ENCODE measurements around the gene NBL1. TPM values are rescaled to one million over a fixed set of nuclear protein-coding genes. Genes with fewer than 3 reads are reported as not detected.
A peak's percentile ranks its signal among the peaks of the same experiment; 100 is the strongest.

The NBL1 gene
- total and polyA plus RNA-seq, 9 of the 15 experiments (the other 6 are each of a cell fraction or from before 2014, with no cell fraction given): 0.10 to 3.7 (median 1.8) TPM; not detected in 1

GRCh38 chr1:19596714-19597495, 47.2 kb upstream of the NBL1 start (continued):
- TF ChIP-seq SLC30A9 (CRISPR knock-in tag; IDR thresholded peaks at IDR 0.05) (no peak), NFIX (CRISPR knock-in tag; IDR thresholded peaks at IDR 0.05; ENCODE audit: low read depth) (no peak), MTA2 (IDR thresholded peaks at IDR 0.05; ENCODE audit: low read depth) (no peak), ETV1 (tag; conservative IDR thresholded peaks at IDR 0.05; ENCODE audit: low read depth) (peak; percentile 78), ZNF143 (CRISPR knock-in tag; IDR thresholded peaks at IDR 0.05) (0 out of 2 replicates have a peak, but pooled peaks have one; percentile 51), CREBBP (IDR thresholded peaks at IDR 0.05; ENCODE audit: low read depth, low read length) (no peak), SMARCA5 (IDR thresholded peaks at IDR 0.05) (no peak), LCOR (CRISPR knock-in tag; IDR thresholded peaks at IDR 0.05) (peak; percentile 33; the same call in 1 of the 2 replicates), RBFOX2 (IDR thresholded peaks at IDR 0.05; ENCODE audit: low read depth, low read length) (peak; percentile 99), ZNF507 (tag; conservative IDR thresholded peaks at IDR 0.05) (no peak), NR1H2 (CRISPR knock-in tag; IDR thresholded peaks at IDR 0.05) (0 out of 2 replicates have a peak, but pooled peaks have one; percentile 19), HMBOX1 (IDR thresholded peaks at IDR 0.05) (peak; percentile 82), PHTF2 (CRISPR knock-in tag; IDR thresholded peaks at IDR 0.05) (no peak), ZNF253 (CRISPR knock-in tag; conservative IDR thresholded peaks at IDR 0.05) (no peak), SAP30 (IDR thresholded peaks at IDR 0.05; ENCODE audit: borderline replicate concordance, insufficient read depth, low read depth, low read length, poor library complexity, severe bottlenecking) (peak; percentile 92), ZNF354B (CRISPR knock-in tag; IDR thresholded peaks at IDR 0.05) (no peak), POLR3A (IDR thresholded peaks at IDR 0.05; ENCODE audit: borderline replicate concordance, extremely low read depth, insufficient read depth, insufficient read length) (no peak), ZBED1 (IDR thresholded peaks at IDR 0.05) (no peak), EP400 (IDR thresholded peaks at IDR 0.05) (peak; percentile 83), KHSRP (IDR thresholded peaks at IDR 0.05) (no peak), SMAD3 (CRISPR knock-in tag; conservative IDR thresholded peaks at IDR 0.05) (0 out of 2 replicates have a peak, but pooled peaks have one; percentile 1), TCFL5 (CRISPR knock-in tag; conservative IDR thresholded peaks at IDR 0.05) (no peak), SAFB (IDR thresholded peaks at IDR 0.05; ENCODE audit: borderline replicate concordance, low read depth, low read length) (peak; percentile 57; the same call in 1 of the 2 replicates)
- TF ChIP-seq, protein P1, sequence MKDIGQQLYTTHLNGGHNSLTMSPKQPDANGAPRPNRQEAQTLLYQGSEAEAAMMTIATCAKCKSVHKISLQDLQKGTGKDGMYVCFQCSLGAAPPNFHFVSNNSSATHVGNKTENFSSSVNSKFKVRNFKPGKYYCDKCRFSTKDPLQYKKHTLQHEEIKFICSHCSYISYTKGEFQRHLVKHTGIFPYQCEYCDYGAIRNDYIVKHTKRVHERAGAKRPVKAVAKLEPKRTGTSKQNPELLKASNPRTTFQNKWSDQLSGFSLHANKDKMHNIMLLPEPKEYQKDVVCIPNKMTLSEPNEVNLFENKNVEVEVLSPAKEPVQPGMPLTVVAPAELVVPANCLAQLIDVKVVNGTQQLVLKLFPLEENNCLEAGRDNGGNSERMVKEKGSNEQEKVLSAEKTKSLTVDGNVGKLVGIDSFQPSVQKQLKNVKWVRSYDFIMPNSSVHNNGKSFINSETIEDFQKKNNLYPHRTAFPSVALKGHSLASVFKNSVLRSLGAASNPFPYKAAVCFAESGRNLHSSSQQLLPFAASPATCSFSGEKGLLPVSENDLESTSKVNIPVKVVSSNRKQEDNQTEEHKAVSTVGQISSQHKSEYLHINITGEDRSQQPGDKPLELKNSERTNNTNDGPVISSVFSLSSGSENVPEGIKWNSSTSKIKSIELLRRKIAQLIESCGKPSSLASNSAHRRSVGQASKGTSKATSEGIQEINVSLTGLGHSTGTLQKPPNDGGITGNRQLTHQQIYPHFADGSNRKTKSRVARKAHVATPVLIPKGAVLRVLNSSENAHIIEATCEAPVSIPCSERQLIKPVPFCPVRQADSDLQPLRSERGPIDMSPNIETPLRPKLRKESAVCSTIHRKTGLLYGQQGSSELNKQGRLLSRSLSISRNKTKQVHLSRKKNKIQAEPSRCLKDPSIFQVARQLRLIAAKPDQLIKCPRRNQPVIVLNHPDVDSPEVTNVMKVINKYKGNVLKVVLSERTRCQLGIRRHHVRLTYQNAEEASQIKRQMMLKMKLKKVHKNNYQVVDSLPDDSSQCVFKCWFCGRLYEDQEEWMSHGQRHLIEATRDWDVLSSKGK (CRISPR knock-in tag; IDR thresholded peaks at IDR 0.05): no peak
- TF ChIP-seq, protein P2, sequence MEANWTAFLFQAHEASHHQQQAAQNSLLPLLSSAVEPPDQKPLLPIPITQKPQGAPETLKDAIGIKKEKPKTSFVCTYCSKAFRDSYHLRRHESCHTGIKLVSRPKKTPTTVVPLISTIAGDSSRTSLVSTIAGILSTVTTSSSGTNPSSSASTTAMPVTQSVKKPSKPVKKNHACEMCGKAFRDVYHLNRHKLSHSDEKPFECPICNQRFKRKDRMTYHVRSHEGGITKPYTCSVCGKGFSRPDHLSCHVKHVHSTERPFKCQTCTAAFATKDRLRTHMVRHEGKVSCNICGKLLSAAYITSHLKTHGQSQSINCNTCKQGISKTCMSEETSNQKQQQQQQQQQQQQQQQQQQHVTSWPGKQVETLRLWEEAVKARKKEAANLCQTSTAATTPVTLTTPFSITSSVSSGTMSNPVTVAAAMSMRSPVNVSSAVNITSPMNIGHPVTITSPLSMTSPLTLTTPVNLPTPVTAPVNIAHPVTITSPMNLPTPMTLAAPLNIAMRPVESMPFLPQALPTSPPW (CRISPR knock-in tag; IDR thresholded peaks at IDR 0.05): peak; percentile 81
